SU-DHL-6 (cell line): ENCODE data around the gene PRSS21.

Experiments
- H2AFZ ChIP-seq: fragments of 200-600 bp; sonication (generic); 2 replicates; pipeline ENCODE4 v1.6.1; 2014; ENCODE audit warnings: low read depth, mild to moderate bottlenecking, moderate library complexity, mixed read lengths, antibody characterized with exemption, low read length; ENCODE audit not compliant: severe bottlenecking
- H3F3A ChIP-seq: fragments of 200-600 bp; shearing (Covaris generic); 2 replicates; pipeline ENCODE4 v1.6.0; 2016; ENCODE audit warnings: antibody characterized with exemption, mild to moderate bottlenecking; ENCODE audit not compliant: insufficient read depth
- H3K27ac ChIP-seq: fragments of 200-600 bp; sonication (generic); 2 replicates; pipeline ENCODE4 v1.5.1; 2016; ENCODE audit warnings: low read depth, mild to moderate bottlenecking, low read length, moderate library complexity, mixed read lengths
- H3K27me3 ChIP-seq: fragments of 200-600 bp; sonication (generic), shearing (Covaris generic); 2 replicates; pipeline ENCODE4 v1.6.0; 2014; ENCODE audit warnings: mild to moderate bottlenecking, low read length
- H3K36me3 ChIP-seq: fragments of 200-600 bp; sonication (generic); 2 replicates; pipeline ENCODE4 v1.6.1; 2014; ENCODE audit warnings: mild to moderate bottlenecking, low read length, mixed read lengths
- H3K4me2 ChIP-seq: fragments of 300-600, 200-600 bp; shearing (Covaris generic), sonication (generic); 2 replicates; pipeline ENCODE4 v1.6.0; 2014; ENCODE audit warnings: low read length, low read depth, mild to moderate bottlenecking; ENCODE audit not compliant: poor library complexity, severe bottlenecking
- H3K4me3 ChIP-seq: fragments of 200-600 bp; sonication (generic); 2 replicates; pipeline ENCODE4 v1.5.1; 2014; ENCODE audit warnings: antibody characterized with exemption, low read length, mild to moderate bottlenecking, mixed read lengths; ENCODE audit not compliant: insufficient read depth, poor library complexity, severe bottlenecking
- H3K79me2 ChIP-seq: fragments of 200-600 bp; sonication (generic); 2 replicates; pipeline ENCODE4 v1.6.1; 2014; ENCODE audit warnings: mild to moderate bottlenecking, low read length, moderate library complexity; ENCODE audit not compliant: insufficient read depth
- H3K9ac ChIP-seq: fragments of 200-600 bp; sonication (generic); 2 replicates; pipeline ENCODE4 v1.7.0; 2014; ENCODE audit warnings: mild to moderate bottlenecking, low read length
- H3K9me2 ChIP-seq: fragments of 200-600 bp; sonication (generic); replicated peaks from 2 replicates; pipeline ENCODE4 v1.6.1; 2014; ENCODE audit warnings: low read length; ENCODE audit not compliant: insufficient read depth
- H3K9me3 ChIP-seq: fragments of 200-600 bp; sonication (generic); 2 replicates; pipeline ENCODE4 v1.6.1; 2014; ENCODE audit warnings: low read length, mixed read lengths; ENCODE audit not compliant: insufficient read depth
- H4K20me1 ChIP-seq: fragments of 200-600 bp; sonication (generic); 2 replicates; pipeline ENCODE4 v1.6.1; 2014; ENCODE audit warnings: low read depth, mild to moderate bottlenecking, antibody characterized with exemption, low read length, moderate library complexity, mixed read lengths
- EZH2phosphoT487 ChIP-seq: fragments of 200-600 bp; sonication (generic), shearing (Covaris generic); conservative IDR thresholded peaks from 2 replicates; pipeline ENCODE4 v1.6.1; 2018; ENCODE audit warnings: mild to moderate bottlenecking, antibody characterized with exemption, low read length, moderate library complexity, mixed read lengths
- TF ChIP-seq, protein P1 (sequence below): fragments of 200-600 bp; sonication (generic); IDR thresholded peaks from one replicate; pipeline ENCODE4 v1.5.1; 2017; ENCODE audit warnings: antibody characterized with exemption, mild to moderate bottlenecking, low read length, moderate library complexity; ENCODE audit not compliant: insufficient read depth, poor library complexity, severe bottlenecking

Gene PRSS21

DNA sequence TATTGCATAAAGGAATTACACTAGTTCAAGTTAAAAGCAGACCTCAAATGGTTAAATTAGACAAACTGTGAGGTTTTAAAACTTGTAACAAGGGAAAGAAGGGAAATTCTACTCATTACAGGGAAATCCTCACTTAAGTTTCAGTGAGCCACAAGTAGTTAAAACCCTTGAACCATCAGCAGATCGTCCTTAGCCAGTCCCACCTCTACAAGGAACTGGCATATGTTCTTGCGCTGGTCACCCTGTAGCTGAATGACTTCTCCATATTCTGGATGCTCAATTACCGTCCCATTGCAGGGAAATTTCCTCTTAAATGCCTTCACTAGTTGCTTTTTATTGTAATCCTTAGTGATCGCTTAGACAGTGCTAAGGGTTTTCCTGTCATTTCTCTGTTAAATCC is 5.5 kb downstream of the PRSS21 start:
- Histone ChIP-seq H3K4me3 (no peak overlapping the region), H4K20me1 (no peaks in the 10 kb centered on the region)
- no peak for TF ChIP-seq EZH2phosphoT487
- TF ChIP-seq, protein P1, sequence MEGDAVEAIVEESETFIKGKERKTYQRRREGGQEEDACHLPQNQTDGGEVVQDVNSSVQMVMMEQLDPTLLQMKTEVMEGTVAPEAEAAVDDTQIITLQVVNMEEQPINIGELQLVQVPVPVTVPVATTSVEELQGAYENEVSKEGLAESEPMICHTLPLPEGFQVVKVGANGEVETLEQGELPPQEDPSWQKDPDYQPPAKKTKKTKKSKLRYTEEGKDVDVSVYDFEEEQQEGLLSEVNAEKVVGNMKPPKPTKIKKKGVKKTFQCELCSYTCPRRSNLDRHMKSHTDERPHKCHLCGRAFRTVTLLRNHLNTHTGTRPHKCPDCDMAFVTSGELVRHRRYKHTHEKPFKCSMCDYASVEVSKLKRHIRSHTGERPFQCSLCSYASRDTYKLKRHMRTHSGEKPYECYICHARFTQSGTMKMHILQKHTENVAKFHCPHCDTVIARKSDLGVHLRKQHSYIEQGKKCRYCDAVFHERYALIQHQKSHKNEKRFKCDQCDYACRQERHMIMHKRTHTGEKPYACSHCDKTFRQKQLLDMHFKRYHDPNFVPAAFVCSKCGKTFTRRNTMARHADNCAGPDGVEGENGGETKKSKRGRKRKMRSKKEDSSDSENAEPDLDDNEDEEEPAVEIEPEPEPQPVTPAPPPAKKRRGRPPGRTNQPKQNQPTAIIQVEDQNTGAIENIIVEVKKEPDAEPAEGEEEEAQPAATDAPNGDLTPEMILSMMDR = no peak

DNA sequence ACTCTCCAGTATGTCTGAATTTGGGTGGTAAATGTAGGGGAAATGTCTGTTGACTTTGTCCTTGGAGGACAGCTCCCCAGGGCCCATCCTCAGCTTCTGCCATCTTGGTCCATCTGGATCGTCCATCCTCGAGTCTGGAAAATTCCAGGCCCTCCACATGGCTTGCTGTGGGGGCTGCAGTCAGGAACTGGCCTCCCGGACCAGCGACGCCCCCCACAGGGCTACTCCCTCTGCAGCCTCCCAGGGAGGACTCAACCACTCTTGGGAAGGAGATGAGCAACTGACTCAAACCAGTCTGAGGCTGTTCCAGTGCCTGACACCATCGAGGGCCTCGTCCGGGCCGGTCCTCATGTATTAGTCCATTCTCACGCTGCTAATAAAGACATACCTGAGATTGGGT is 7.6 kb downstream of the PRSS21 start:
- H4K20me1 ChIP-seq = no peaks in the 10 kb centered on the region
- H3K27ac ChIP-seq = no peak overlapping the region
- H3K4me3 ChIP-seq = no peak overlapping the region
- no peaks in the 10 kb centered on the region for H3K79me2 ChIP-seq
- no peaks in the 10 kb centered on the region for H3K36me3 ChIP-seq
- H3K4me2 ChIP-seq = no peak overlapping the region
- no peaks in the 10 kb centered on the region for H3K27me3 ChIP-seq
- no peak for TF ChIP-seq EZH2phosphoT487
- TF ChIP-seq, protein P1 = no peak
- no peaks in the 10 kb centered on the region for H3K9me3 ChIP-seq
- no peaks in the 10 kb centered on the region for H3K9me2 ChIP-seq
- H3F3A ChIP-seq = no peaks in the 10 kb centered on the region
- H3K9ac ChIP-seq = no peak overlapping the region
- H2AFZ ChIP-seq = no peak overlapping the region

More for the DNA sequence above, 5.5 kb downstream of the PRSS21 start:
- no peak overlapping the region for H3K4me2 ChIP-seq
- H3K9me2 ChIP-seq = no peaks in the 10 kb centered on the region
- H3F3A ChIP-seq = no peaks in the 10 kb centered on the region
- H3K36me3 ChIP-seq = no peaks in the 10 kb centered on the region
- H3K9me3 ChIP-seq = no peaks in the 10 kb centered on the region
- no peak overlapping the region for H2AFZ ChIP-seq
- no peak overlapping the region for H3K9ac ChIP-seq
- no peaks in the 10 kb centered on the region for H3K27me3 ChIP-seq
- H3K79me2 ChIP-seq = no peaks in the 10 kb centered on the region
- no peak overlapping the region for H3K27ac ChIP-seq

DNA sequence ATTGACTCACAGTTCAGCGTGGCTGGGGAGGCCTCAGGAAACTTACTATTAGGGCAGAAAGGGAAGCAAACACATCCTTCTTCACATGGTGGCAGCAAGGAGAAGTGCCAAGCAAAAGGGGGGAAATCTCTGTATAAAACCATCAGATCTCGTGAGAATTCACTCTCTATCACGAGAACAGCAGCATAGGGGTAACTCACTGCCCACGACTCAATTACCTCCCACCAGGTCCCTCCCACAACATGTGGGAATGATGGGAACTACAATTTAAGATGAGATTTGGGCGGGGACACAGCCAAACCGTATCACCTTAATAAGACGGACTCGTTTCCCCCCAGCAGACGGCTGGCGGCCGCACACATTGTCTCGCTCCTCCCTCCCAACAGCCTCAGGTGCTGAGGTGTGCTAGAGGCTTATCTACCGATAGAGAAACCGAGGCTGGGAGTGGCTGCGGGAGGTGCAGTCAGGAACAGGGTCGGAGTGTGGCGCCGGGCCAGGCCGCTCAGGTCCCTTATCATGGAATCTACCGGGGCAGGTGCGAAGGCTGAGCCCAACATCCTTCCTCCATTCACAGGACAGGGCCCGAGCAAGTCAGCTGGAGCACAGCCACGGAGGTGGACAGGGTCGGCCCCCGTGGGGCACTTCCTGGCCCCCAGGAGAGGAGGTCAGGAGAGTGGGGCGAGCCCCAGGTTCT is 8.2 kb downstream of the PRSS21 start:
- H4K20me1 ChIP-seq = no peaks in the 10 kb centered on the region
- no peak overlapping the region for H3K27ac ChIP-seq
- no peaks in the 10 kb centered on the region for H3F3A ChIP-seq
- no peak for TF ChIP-seq EZH2phosphoT487
- TF ChIP-seq, protein P1 = no peak
- H3K9ac ChIP-seq = no peak overlapping the region
- no peak overlapping the region for H3K4me2 ChIP-seq
- H3K9me3 ChIP-seq = no peaks in the 10 kb centered on the region
- no peak overlapping the region for H3K4me3 ChIP-seq
- H3K36me3 ChIP-seq = no peaks in the 10 kb centered on the region
- H3K9me2 ChIP-seq = no peaks in the 10 kb centered on the region
- H2AFZ ChIP-seq = no peak overlapping the region
- H3K27me3 ChIP-seq = no peaks in the 10 kb centered on the region
- H3K79me2 ChIP-seq = no peaks in the 10 kb centered on the region
